NCI-H2081 treated with DMSO at 0.1 percent for 48 hours (cell line): ENCODE data around the gene SEC24C.
"Not testable (repeated sequence)": the region's sequence is repeated elsewhere in the genome, so short reads cannot be mapped to it uniquely, and the experiment has no call there.

ENCODE experiments used
- DNase-seq: peaks from one replicate; lab custom pipeline; 2025; lab: John Stamatoyannopoulos, UW

Gene SEC24C

GRCh38 chr10:73743905-73744663 lies at the start of gene SEC24C:
Gene SEC24C (plus strand): TSS chr10:73744372. CDS start chr10:73746833, 2,461 bp downstream.
- DNase-seq, result peak; percentile 80

- not testable (repeated sequence) for DNase-seq
Measured at GRCh38 chr10:73695302-73695701, 48.9 kb upstream of the SEC24C start.

- DNase-seq, result not testable (repeated sequence)
Measured at GRCh38 chr10:73697675-73698159, 46.5 kb upstream of the SEC24C start, which contains the start of gene AGAP5. Gene AGAP5 (minus strand): TSS chr10:73698109. CDS start chr10:73697755, 354 bp downstream.

- DNase-seq, result not testable (repeated sequence)
Measured at GRCh38 chr10:73698819-73699218, 45.4 kb upstream of the SEC24C start.

GRCh38 chr10:73703924-73704323 lies 40.2 kb upstream of the SEC24C start:
- DNase-seq, result not testable (repeated sequence)

GRCh38 chr10:73705506-73706072 lies 38.6 kb upstream of the SEC24C start:
- DNase-seq, result not testable (repeated sequence)

GRCh38 chr10:73706488-73706887 lies 37.7 kb upstream of the SEC24C start:
- not testable (repeated sequence) for DNase-seq

- not testable (repeated sequence) for DNase-seq
Measured at GRCh38 chr10:73707628-73708027, 36.5 kb upstream of the SEC24C start.

- not testable (repeated sequence) for DNase-seq
Measured at GRCh38 chr10:73708122-73708521, 36.0 kb upstream of the SEC24C start.

- not testable (repeated sequence) for DNase-seq
Measured at GRCh38 chr10:73711683-73712082, 32.5 kb upstream of the SEC24C start.

GRCh38 chr10:73713912-73714311 lies 30.3 kb upstream of the SEC24C start:
- not testable (repeated sequence) for DNase-seq

GRCh38 chr10:73714483-73714882 lies 29.7 kb upstream of the SEC24C start:
- DNase-seq, result not testable (repeated sequence)

- DNase-seq, result not testable (repeated sequence)
Measured at GRCh38 chr10:73715179-73716156, 28.7 kb upstream of the SEC24C start.

- no peak for DNase-seq
Measured at GRCh38 chr10:73716251-73716650, 27.9 kb upstream of the SEC24C start.

GRCh38 chr10:73717556-73717955 lies 26.6 kb upstream of the SEC24C start:
- no peak for DNase-seq

GRCh38 chr10:73720561-73720960 lies 23.6 kb upstream of the SEC24C start:
- DNase-seq, result not testable (repeated sequence)

- DNase-seq, result no peak
Measured at GRCh38 chr10:73723516-73723915, 20.7 kb upstream of the SEC24C start.

GRCh38 chr10:73729781-73730152 lies 14.4 kb upstream of the SEC24C start:
- DNase-seq, result not testable (repeated sequence)

- DNase-seq, result peak; percentile 36
Measured at GRCh38 chr10:73730153-73730906, 13.8 kb upstream of the SEC24C start.

GRCh38 chr10:73731588-73732375 lies 12.4 kb upstream of the SEC24C start:
- DNase-seq, result no peak
